H9 (cell line): ENCODE measurements around the gene TCIRG1. TPM values are rescaled to one million over a fixed set of nuclear protein-coding genes. Genes with fewer than 3 reads are reported as not detected.

Experiments
- DNase-seq: peaks from one replicate; pipeline ENCODE4 v3.0.0-alpha.2; 2017
- H2AFZ ChIP-seq: one replicate; pipeline ENCODE4 v1.6.1; 2013; ENCODE audit warnings: mild to moderate bottlenecking, low read length, control low read depth, moderate library complexity
- H2AK5ac ChIP-seq: 2 replicates; pipeline ENCODE4 v1.6.1; 2013; ENCODE audit warnings: low read length, control low read depth, mixed read lengths; ENCODE audit not compliant: insufficient read length
- H2BK120ac ChIP-seq: one replicate; pipeline ENCODE4 v1.6.1; 2013; ENCODE audit warnings: low read depth, mild to moderate bottlenecking, low read length, control low read depth, inconsistent platforms; ENCODE audit not compliant: poor library complexity, severe bottlenecking
- H2BK12ac ChIP-seq: 2 replicates; pipeline ENCODE4 v1.6.1; 2013; ENCODE audit warnings: low read length, control low read depth, mixed read lengths, low read depth; ENCODE audit not compliant: insufficient read length
- H2BK15ac ChIP-seq: 2 replicates; pipeline ENCODE4 v1.6.1; 2013; ENCODE audit warnings: low read depth, low read length, control low read depth
- H2BK20ac ChIP-seq: one replicate; pipeline ENCODE4 v1.6.1; 2013; ENCODE audit warnings: low read depth, mild to moderate bottlenecking, low read length, control low read depth, inconsistent platforms; ENCODE audit not compliant: poor library complexity, severe bottlenecking
- H2BK5ac ChIP-seq: 2 replicates; pipeline ENCODE4 v1.6.1; 2013; ENCODE audit warnings: low read length, control low read depth, mixed read lengths; ENCODE audit not compliant: insufficient read length
- H3K14ac ChIP-seq: 2 replicates; pipeline ENCODE4 v1.6.1; 2013; ENCODE audit warnings: low read length, control low read depth; ENCODE audit not compliant: insufficient read depth
- H3K18ac ChIP-seq: 2 replicates; pipeline ENCODE4 v1.6.1; 2013; ENCODE audit warnings: low read depth, mild to moderate bottlenecking, mixed read lengths, low read length, control low read depth; ENCODE audit not compliant: insufficient read length
- H3K23ac ChIP-seq: 2 replicates; pipeline ENCODE4 v1.6.1; 2013; ENCODE audit warnings: low read length, control low read depth, mixed read lengths, low read depth; ENCODE audit not compliant: insufficient read length
- H3K23me2 ChIP-seq: 2 replicates; pipeline ENCODE4 v1.6.1; 2013; ENCODE audit warnings: low read depth, mild to moderate bottlenecking, mixed read lengths, low read length, control low read depth; ENCODE audit not compliant: insufficient read length, poor library complexity, severe bottlenecking
- H3K27ac ChIP-seq: 2 replicates; pipeline ENCODE4 v1.5.1; 2013; ENCODE audit warnings: low read length, control low read depth, mixed read lengths, low read depth; ENCODE audit not compliant: insufficient read length
- H3K27me3 ChIP-seq: 2 replicates; pipeline ENCODE4 v1.6.1; 2013; ENCODE audit warnings: low read length, control low read depth, inconsistent platforms; ENCODE audit not compliant: insufficient read depth
- H3K4ac ChIP-seq: 2 replicates; pipeline ENCODE4 v1.6.1; 2013; ENCODE audit warnings: low read depth, mild to moderate bottlenecking, control low read depth, inconsistent platforms, low read length, moderate library complexity
- H3K4me1 ChIP-seq: 2 replicates; pipeline ENCODE4 v1.6.1; 2013; ENCODE audit warnings: low read length, control low read depth, inconsistent platforms; ENCODE audit not compliant: insufficient read depth
- H3K4me2 ChIP-seq: 2 replicates; pipeline ENCODE4 v1.6.1; 2013; ENCODE audit warnings: low read length, control low read depth, mixed read lengths; ENCODE audit not compliant: insufficient read length, insufficient read depth
- H3K56ac ChIP-seq: 2 replicates; pipeline ENCODE4 v1.6.1; 2013; ENCODE audit warnings: low read depth, mild to moderate bottlenecking, mixed read lengths, low read length, control low read depth; ENCODE audit not compliant: insufficient read length
- H3K79me1 ChIP-seq: 2 replicates; pipeline ENCODE4 v1.6.1; 2013; ENCODE audit warnings: low read depth, mild to moderate bottlenecking, moderate library complexity, low read length, control low read depth, inconsistent platforms; ENCODE audit not compliant: insufficient read depth, poor library complexity, severe bottlenecking
- H3K79me2 ChIP-seq: 2 replicates; pipeline ENCODE4 v1.6.1; 2013; ENCODE audit warnings: low read length, control low read depth, inconsistent platforms; ENCODE audit not compliant: insufficient read depth
- H3K9ac ChIP-seq: 2 replicates; pipeline ENCODE4 v1.6.1; 2013; ENCODE audit warnings: low read length, control low read depth, mixed read lengths; ENCODE audit not compliant: insufficient read length; ENCODE audit errors: extremely low read depth
- H3K9me3 ChIP-seq: one replicate; pipeline ENCODE4 v1.6.1; 2013; ENCODE audit warnings: low read depth, low read length, inconsistent platforms; ENCODE audit not compliant: control insufficient read depth
- H3T11ph ChIP-seq: one replicate; pipeline ENCODE4 v1.6.1; 2013; ENCODE audit warnings: mild to moderate bottlenecking, low read length, control low read depth, inconsistent platforms
- H4K20me1 ChIP-seq: one replicate; pipeline ENCODE4 v1.6.1; 2013; ENCODE audit not compliant: control insufficient read depth, insufficient read length, insufficient read depth
- H4K5ac ChIP-seq: 2 replicates; pipeline ENCODE4 v1.6.1; 2013; ENCODE audit warnings: low read depth, mild to moderate bottlenecking, mixed read lengths, low read length, control low read depth; ENCODE audit not compliant: insufficient read length
- H4K8ac ChIP-seq: replicated peaks from 2 replicates; pipeline ENCODE4 v1.6.1; 2013; ENCODE audit warnings: low read length, control low read depth, mixed read lengths, low read depth; ENCODE audit not compliant: insufficient read length
- H4K91ac ChIP-seq: 2 replicates; pipeline ENCODE4 v1.6.1; 2013; ENCODE audit warnings: low read depth, mild to moderate bottlenecking, moderate library complexity, mixed read lengths, low read length, control low read depth; ENCODE audit not compliant: insufficient read length
- H3K27ac Mint-ChIP-seq, 3 experiments: 2 replicates in 2 of 3; 3 replicates in 1 of 3; pipeline ENCODE4 v1.8.0; 2020 to 2021; ENCODE audit warnings: mixed read lengths in 3 of 3, mild to moderate bottlenecking in 1 of 3, moderate library complexity in 1 of 3
- H3K27me3 Mint-ChIP-seq: 2 replicates; pipeline ENCODE4 v1.8.0; 2021; ENCODE audit warnings: low read depth, mild to moderate bottlenecking, moderate library complexity, mixed read lengths
- H3K36me3 Mint-ChIP-seq, 3 experiments: 2 replicates in 2 of 3; 3 replicates in 1 of 3; pipeline ENCODE4 v1.8.0; 2020 to 2021; ENCODE audit warnings: low read depth in 3 of 3, mixed read lengths in 3 of 3; ENCODE audit not compliant: insufficient read depth in 1 of 3
- H3K4me1 Mint-ChIP-seq, 2 experiments: 2 replicates each; pipeline ENCODE4 v1.8.0; 2020; ENCODE audit warnings: mixed read lengths in 2 of 2
- H3K4me3 Mint-ChIP-seq, 2 experiments: 2 replicates in 1 of 2; 3 replicates in 1 of 2; pipeline ENCODE4 v1.8.0; 2020 to 2021; ENCODE audit warnings: mild to moderate bottlenecking in 2 of 2, mixed read lengths in 2 of 2, moderate library complexity in 1 of 2
- H3K9me3 Mint-ChIP-seq, 2 experiments: 2 replicates in 1 of 2; 3 replicates in 1 of 2; pipeline ENCODE4 v1.8.0; 2020; ENCODE audit warnings: mild to moderate bottlenecking in 2 of 2, mixed read lengths in 2 of 2, moderate library complexity in 1 of 2
- WGBS: extraction: QIAGEN DNeasy Blood & Tissue Kit; methylation state at CpG from one replicate; pipeline ENCODE4 v1.1.7; 2013; ENCODE audit warnings: missing lambda C conversion rate, low lambda C conversion rate, mixed read lengths; ENCODE audit not compliant: insufficient read length; ENCODE audit errors: extremely low coverage; 5-methylcytosine and 5-hydroxymethylcytosine counted together
- total RNA-seq: library from RNA; stranded (reverse); gene quantifications from 2 replicates; pipeline ENCODE4 v1.2.1, GENCODE V29; 2021
- TF ChIP-seq, protein P1 (sequence below): fragments of 200-600 bp; sonication (generic); conservative IDR thresholded peaks from 3 replicates; pipeline ENCODE4 v1.8.0; 2021; ENCODE audit warnings: antibody characterized with exemption, mild to moderate bottlenecking

TCIRG1 gene
- total RNA-seq, 1 experiment from 2014 or later: 24.4 TPM

DNA sequence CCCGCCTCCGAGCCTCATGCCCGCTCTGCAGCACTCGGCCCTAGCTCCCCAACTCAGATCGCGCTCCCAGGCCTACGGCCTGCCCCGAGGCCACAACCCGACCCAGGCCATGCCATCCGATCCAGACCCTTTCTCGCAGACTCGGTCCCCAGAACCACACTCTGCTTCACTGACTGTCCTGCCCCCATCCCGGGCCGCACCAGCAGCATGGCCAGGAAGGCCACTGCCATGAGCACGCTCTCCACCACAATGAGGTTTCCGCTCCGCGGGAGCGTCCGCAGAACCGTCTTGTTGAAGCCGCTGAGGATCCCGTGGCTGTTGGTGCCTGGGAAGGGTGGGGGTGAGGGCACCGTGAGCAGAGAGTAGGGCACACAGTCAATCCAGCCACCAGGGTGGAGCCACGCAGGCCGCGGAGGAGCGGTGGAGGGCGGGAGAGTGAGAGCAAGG is 41.3 kb upstream of the TCIRG1 start:
- Histone ChIP-seq H3K18ac (no peak overlapping the region), H3K14ac (no peak overlapping the region), H3K27ac (no peak overlapping the region), H3K4ac (no peak overlapping the region), H2BK15ac (no peak overlapping the region), H2AFZ (no peak overlapping the region), H4K8ac (no peak overlapping the region), H3T11ph (no peak overlapping the region), H3K9me3 (no peaks in the 10 kb centered on the region), H3K23me2 (no peaks in the 10 kb centered on the region), H2AK5ac (no peak overlapping the region), H4K5ac (no peak overlapping the region), H3K23ac (no peak overlapping the region), H2BK20ac (no peak overlapping the region), H3K27me3 (no peaks in the 10 kb centered on the region), H2BK120ac (no peak overlapping the region), H3K4me2 (no peak overlapping the region), H3K56ac (no peak overlapping the region), H2BK5ac (no peak overlapping the region), H4K20me1 (no peaks in the 10 kb centered on the region), H3K4me1 (no peaks in the 10 kb centered on the region; the same call in 1 of the 2 replicates), H3K79me1 (no peaks in the 10 kb centered on the region), H2BK12ac (no peak overlapping the region), H4K91ac (no peak overlapping the region), H3K79me2 (no peaks in the 10 kb centered on the region), H3K9ac (no peak overlapping the region)
- WGBS: no CpG with 5 or more reads among the region's 29 CpGs
- peak overlapping the region in 2 of 3 experiments; percentile 40 to 86; a peak in 2 of 7 replicates for H3K27ac Mint-ChIP-seq
- TF ChIP-seq, protein P1, sequence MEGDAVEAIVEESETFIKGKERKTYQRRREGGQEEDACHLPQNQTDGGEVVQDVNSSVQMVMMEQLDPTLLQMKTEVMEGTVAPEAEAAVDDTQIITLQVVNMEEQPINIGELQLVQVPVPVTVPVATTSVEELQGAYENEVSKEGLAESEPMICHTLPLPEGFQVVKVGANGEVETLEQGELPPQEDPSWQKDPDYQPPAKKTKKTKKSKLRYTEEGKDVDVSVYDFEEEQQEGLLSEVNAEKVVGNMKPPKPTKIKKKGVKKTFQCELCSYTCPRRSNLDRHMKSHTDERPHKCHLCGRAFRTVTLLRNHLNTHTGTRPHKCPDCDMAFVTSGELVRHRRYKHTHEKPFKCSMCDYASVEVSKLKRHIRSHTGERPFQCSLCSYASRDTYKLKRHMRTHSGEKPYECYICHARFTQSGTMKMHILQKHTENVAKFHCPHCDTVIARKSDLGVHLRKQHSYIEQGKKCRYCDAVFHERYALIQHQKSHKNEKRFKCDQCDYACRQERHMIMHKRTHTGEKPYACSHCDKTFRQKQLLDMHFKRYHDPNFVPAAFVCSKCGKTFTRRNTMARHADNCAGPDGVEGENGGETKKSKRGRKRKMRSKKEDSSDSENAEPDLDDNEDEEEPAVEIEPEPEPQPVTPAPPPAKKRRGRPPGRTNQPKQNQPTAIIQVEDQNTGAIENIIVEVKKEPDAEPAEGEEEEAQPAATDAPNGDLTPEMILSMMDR: no peak
- peak overlapping the region in 1 of 2 experiments; percentile 87; a peak in 3 of 5 replicates for H3K4me3 Mint-ChIP-seq
- peaks cover 0 to 6% (median 4%) of the 10 kb centered on the region in 3 experiments; a peak in 4 of 7 replicates for H3K36me3 Mint-ChIP-seq
- H3K27me3 Mint-ChIP-seq: peaks cover 11% of the 10 kb centered on the region
- DNase-seq: no peak
- H3K4me1 Mint-ChIP-seq: peaks cover 16 to 17% of the 10 kb centered on the region in 2 experiments
- H3K9me3 Mint-ChIP-seq: no peaks in the 10 kb centered on the region; a peak in 1 of 5 replicates
